ENCODE results near the gene NOMO2. TPM values are rescaled to one million over a fixed set of nuclear protein-coding genes. Genes with fewer than 3 reads are reported as not detected.
"Not testable (repeated sequence)": the region's sequence is repeated elsewhere in the genome, so short reads cannot be mapped to it uniquely, and the experiment has no call there.

The NOMO2 gene
- total RNA-seq, 2 donors from 2014 or later = 121 to 141 TPM

GRCh38 chr16:18525882-18526482 lies 35.9 kb downstream of the NOMO2 start:
- not testable (repeated sequence) for H3K9me3 Mint-ChIP-seq; H3K27me3 ChIP-seq (ENCODE audit: control insufficient read depth, insufficient read depth, low read length, poor library complexity, severe bottlenecking); H3K4me1 Mint-ChIP-seq; H3K9ac ChIP-seq (ENCODE audit: extremely low read depth, low read length, poor library complexity, severe bottlenecking); H3K9me3 ChIP-seq (ENCODE audit: control insufficient read depth, low read length); H3K27me3 Mint-ChIP-seq (ENCODE audit: insufficient read depth); DNase-seq; H3K27ac Mint-ChIP-seq; H3K4me3 ChIP-seq (ENCODE audit: low read length); H3K27ac ChIP-seq (ENCODE audit: low read depth, low read length); H3K36me3 ChIP-seq (ENCODE audit: control insufficient read depth, insufficient read depth, low read length); H3K4me1 ChIP-seq (ENCODE audit: control insufficient read depth, insufficient read depth, low read length); H3K4me3 Mint-ChIP-seq
- 100% methylated on average over 1 of the region's 8 CpGs; no CpG with 5 or more reads in 1 of the 2 experiments for WGBS, 2 experiments (ENCODE audit: insufficient coverage in 1 of 2, insufficient read length in 1 of 2)
- peaks cover 13% of the 10 kb centered on the region for H3K36me3 Mint-ChIP-seq (ENCODE audit: low read depth)

GRCh38 chr16:18522637-18523036 lies 39.3 kb downstream of the NOMO2 start:
- not testable (repeated sequence) for DNase-seq; H3K4me1 ChIP-seq (ENCODE audit: control insufficient read depth, insufficient read depth, low read length); H3K36me3 ChIP-seq (ENCODE audit: control insufficient read depth, insufficient read depth, low read length); H3K27me3 ChIP-seq (ENCODE audit: control insufficient read depth, insufficient read depth, low read length, poor library complexity, severe bottlenecking); H3K4me3 Mint-ChIP-seq; H3K27ac Mint-ChIP-seq; H3K27ac ChIP-seq (ENCODE audit: low read depth, low read length); H3K9ac ChIP-seq (ENCODE audit: extremely low read depth, low read length, poor library complexity, severe bottlenecking); H3K4me1 Mint-ChIP-seq; H3K27me3 Mint-ChIP-seq (ENCODE audit: insufficient read depth); H3K9me3 ChIP-seq (ENCODE audit: control insufficient read depth, low read length); H3K4me3 ChIP-seq (ENCODE audit: low read length); H3K9me3 Mint-ChIP-seq; H3K36me3 Mint-ChIP-seq (ENCODE audit: low read depth)
- no CpG with 5 or more reads among the region's 9 CpGs for WGBS, 2 experiments (ENCODE audit: insufficient coverage in 1 of 2, insufficient read length in 1 of 2)

- WGBS, 2 experiments (ENCODE audit: insufficient coverage in 1 of 2, insufficient read length in 1 of 2) = no CpG with 5 or more reads among the region's 15 CpGs
- H3K4me3 Mint-ChIP-seq; H3K27me3 Mint-ChIP-seq (ENCODE audit: insufficient read depth): not testable (repeated sequence)
Observed at GRCh38 chr16:18521445-18522181, 40.3 kb downstream of the NOMO2 start.

GRCh38 chr16:18518536-18519283 lies 43.2 kb downstream of the NOMO2 start:
- not testable (repeated sequence) for H3K9me3 ChIP-seq (ENCODE audit: control insufficient read depth, low read length); H3K4me1 ChIP-seq (ENCODE audit: control insufficient read depth, insufficient read depth, low read length); H3K36me3 ChIP-seq (ENCODE audit: control insufficient read depth, insufficient read depth, low read length); H3K9me3 Mint-ChIP-seq; H3K27ac Mint-ChIP-seq; H3K36me3 Mint-ChIP-seq (ENCODE audit: low read depth); H3K27ac ChIP-seq (ENCODE audit: low read depth, low read length); H3K27me3 Mint-ChIP-seq (ENCODE audit: insufficient read depth); H3K27me3 ChIP-seq (ENCODE audit: control insufficient read depth, insufficient read depth, low read length, poor library complexity, severe bottlenecking); H3K4me3 Mint-ChIP-seq; H3K4me3 ChIP-seq (ENCODE audit: low read length); DNase-seq; H3K4me1 Mint-ChIP-seq; H3K9ac ChIP-seq (ENCODE audit: extremely low read depth, low read length, poor library complexity, severe bottlenecking)
- WGBS, 2 experiments (ENCODE audit: insufficient coverage in 1 of 2, insufficient read length in 1 of 2) = no CpG with 5 or more reads among the region's 12 CpGs

More at GRCh38 chr16:18521445-18522181, 40.3 kb downstream of the NOMO2 start:
- not testable (repeated sequence) for H3K9ac ChIP-seq (ENCODE audit: extremely low read depth, low read length, poor library complexity, severe bottlenecking); H3K27ac ChIP-seq (ENCODE audit: low read depth, low read length); H3K36me3 Mint-ChIP-seq (ENCODE audit: low read depth); H3K27ac Mint-ChIP-seq; H3K4me3 ChIP-seq (ENCODE audit: low read length); H3K36me3 ChIP-seq (ENCODE audit: control insufficient read depth, insufficient read depth, low read length); H3K9me3 ChIP-seq (ENCODE audit: control insufficient read depth, low read length); DNase-seq; H3K27me3 ChIP-seq (ENCODE audit: control insufficient read depth, insufficient read depth, low read length, poor library complexity, severe bottlenecking); H3K4me1 ChIP-seq (ENCODE audit: control insufficient read depth, insufficient read depth, low read length); H3K4me1 Mint-ChIP-seq; H3K9me3 Mint-ChIP-seq

DNA sequence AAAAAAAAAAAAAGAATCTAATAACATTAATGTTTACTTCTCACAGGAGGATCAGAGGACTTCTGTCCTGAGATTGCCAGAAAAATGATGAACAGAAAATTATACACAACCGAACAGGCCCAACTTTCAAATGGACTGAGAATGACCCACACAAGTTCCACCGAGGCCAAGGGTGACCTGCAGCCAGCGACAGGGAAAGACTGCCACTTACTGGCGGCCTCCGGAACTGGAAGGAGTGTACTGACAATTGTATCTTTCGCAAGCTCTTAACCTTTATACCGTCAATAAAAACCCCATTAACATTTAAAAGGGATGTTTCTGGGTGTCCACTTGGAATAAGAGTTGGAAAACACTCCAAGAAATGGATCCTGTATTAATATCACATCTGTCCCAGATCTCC lies 63.5 kb downstream of the NOMO2 start:
- H3K4me1 Mint-ChIP-seq; H3K27me3 ChIP-seq (ENCODE audit: control insufficient read depth, insufficient read depth, low read length, poor library complexity, severe bottlenecking); H3K4me3 Mint-ChIP-seq; H3K36me3 Mint-ChIP-seq (ENCODE audit: low read depth); H3K27ac Mint-ChIP-seq; H3K4me3 ChIP-seq (ENCODE audit: low read length); H3K27me3 Mint-ChIP-seq (ENCODE audit: insufficient read depth); H3K9me3 Mint-ChIP-seq; H3K9me3 ChIP-seq (ENCODE audit: control insufficient read depth, low read length); H3K27ac ChIP-seq (ENCODE audit: low read depth, low read length); H3K9ac ChIP-seq (ENCODE audit: extremely low read depth, low read length, poor library complexity, severe bottlenecking); DNase-seq; H3K36me3 ChIP-seq (ENCODE audit: control insufficient read depth, insufficient read depth, low read length); H3K4me1 ChIP-seq (ENCODE audit: control insufficient read depth, insufficient read depth, low read length): not testable (repeated sequence)
- WGBS, 2 experiments (ENCODE audit: insufficient coverage in 1 of 2, insufficient read length in 1 of 2) = no CpG with 5 or more reads among the region's 7 CpGs

GRCh38 chr16:18497032-18497431 lies 64.9 kb downstream of the NOMO2 start:
- H3K4me3 Mint-ChIP-seq; H3K4me1 ChIP-seq (ENCODE audit: control insufficient read depth, insufficient read depth, low read length); H3K4me1 Mint-ChIP-seq; H3K4me3 ChIP-seq (ENCODE audit: low read length); H3K9me3 ChIP-seq (ENCODE audit: control insufficient read depth, low read length); H3K36me3 Mint-ChIP-seq (ENCODE audit: low read depth); H3K27me3 ChIP-seq (ENCODE audit: control insufficient read depth, insufficient read depth, low read length, poor library complexity, severe bottlenecking); H3K27ac ChIP-seq (ENCODE audit: low read depth, low read length); H3K27ac Mint-ChIP-seq; H3K9me3 Mint-ChIP-seq; H3K27me3 Mint-ChIP-seq (ENCODE audit: insufficient read depth); H3K9ac ChIP-seq (ENCODE audit: extremely low read depth, low read length, poor library complexity, severe bottlenecking); DNase-seq; H3K36me3 ChIP-seq (ENCODE audit: control insufficient read depth, insufficient read depth, low read length): not testable (repeated sequence)
- WGBS, 2 experiments (ENCODE audit: insufficient coverage in 1 of 2, insufficient read length in 1 of 2) = no CpG with 5 or more reads among the region's 5 CpGs

Data from endodermal cell (in vitro differentiated cells).